MG63 (cell line): ENCODE data around the gene CALML6. TPM values are rescaled to one million over a fixed set of nuclear protein-coding genes. Genes with fewer than 3 reads are reported as not detected.
A peak's percentile ranks its signal among the peaks of the same experiment; 100 is the strongest.
"Not testable (repeated sequence)": the region's sequence is repeated elsewhere in the genome, so short reads cannot be mapped to it uniquely, and the experiment has no call there.

Experiments used
- DNase-seq: peaks from one replicate; pipeline ENCODE4 v3.0.0-alpha.2; 2020
- H3K27me3 ChIP-seq: fragments of 250-450 bp; sonication (Bioruptor Pico); 2 replicates; pipeline ENCODE4 v1.5.1; 2020; ENCODE audit warnings: mild to moderate bottlenecking, moderate library complexity
- H3K36me3 ChIP-seq: fragments of 250-450 bp; sonication (Bioruptor Pico); 2 replicates; pipeline ENCODE4 v1.5.1; 2020; ENCODE audit warnings: mild to moderate bottlenecking, moderate library complexity
- H3K4me3 ChIP-seq: fragments of 250-450 bp; sonication (Bioruptor Pico); 2 replicates; pipeline ENCODE4 v1.5.1; 2020; ENCODE audit warnings: mild to moderate bottlenecking, moderate library complexity
- H3K9me3 ChIP-seq: fragments of 250-450 bp; sonication (Bioruptor Pico); 2 replicates; pipeline ENCODE4 v1.5.1; 2020; ENCODE audit warnings: mild to moderate bottlenecking, moderate library complexity
- total RNA-seq: library from RNA; depleted of rRNA; stranded (reverse); fragments of >200 nt; shearing (Covaris generic); gene quantifications from 2 replicates; pipeline ENCODE4 v1.2.3, GENCODE V29; 2014; ENCODE audit warnings: low replicate concordance

Gene CALML6
- total RNA-seq, 1 experiment from 2014 or later = not detected

DNA sequence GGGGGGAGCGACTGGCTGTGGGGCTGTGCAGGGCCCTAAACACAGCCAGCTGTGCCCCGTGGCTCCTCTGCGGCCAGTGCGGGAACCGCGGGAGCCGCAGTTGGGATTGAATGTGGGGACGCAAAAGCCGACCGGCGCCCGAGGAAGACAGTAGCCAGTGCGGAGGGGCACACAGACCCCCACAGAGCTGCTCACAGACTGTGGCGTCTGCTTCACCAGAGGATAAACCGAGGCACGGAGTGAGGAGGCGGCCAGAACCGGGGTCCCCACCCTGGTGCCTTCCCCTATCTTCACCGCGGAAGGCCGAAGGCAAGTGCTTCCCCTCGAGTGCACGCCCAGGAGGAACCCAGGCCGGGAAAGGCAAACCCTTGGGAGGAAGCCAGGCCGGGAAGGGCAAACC lies 12.7 kb downstream of the CALML6 start:
- Histone ChIP-seq H3K4me3 (no peak overlapping the region), H3K27me3 (no peaks in the 10 kb centered on the region), H3K36me3 (no peaks in the 10 kb centered on the region), H3K9me3 (no peaks in the 10 kb centered on the region)
- DNase-seq = peak; percentile 26

DNA sequence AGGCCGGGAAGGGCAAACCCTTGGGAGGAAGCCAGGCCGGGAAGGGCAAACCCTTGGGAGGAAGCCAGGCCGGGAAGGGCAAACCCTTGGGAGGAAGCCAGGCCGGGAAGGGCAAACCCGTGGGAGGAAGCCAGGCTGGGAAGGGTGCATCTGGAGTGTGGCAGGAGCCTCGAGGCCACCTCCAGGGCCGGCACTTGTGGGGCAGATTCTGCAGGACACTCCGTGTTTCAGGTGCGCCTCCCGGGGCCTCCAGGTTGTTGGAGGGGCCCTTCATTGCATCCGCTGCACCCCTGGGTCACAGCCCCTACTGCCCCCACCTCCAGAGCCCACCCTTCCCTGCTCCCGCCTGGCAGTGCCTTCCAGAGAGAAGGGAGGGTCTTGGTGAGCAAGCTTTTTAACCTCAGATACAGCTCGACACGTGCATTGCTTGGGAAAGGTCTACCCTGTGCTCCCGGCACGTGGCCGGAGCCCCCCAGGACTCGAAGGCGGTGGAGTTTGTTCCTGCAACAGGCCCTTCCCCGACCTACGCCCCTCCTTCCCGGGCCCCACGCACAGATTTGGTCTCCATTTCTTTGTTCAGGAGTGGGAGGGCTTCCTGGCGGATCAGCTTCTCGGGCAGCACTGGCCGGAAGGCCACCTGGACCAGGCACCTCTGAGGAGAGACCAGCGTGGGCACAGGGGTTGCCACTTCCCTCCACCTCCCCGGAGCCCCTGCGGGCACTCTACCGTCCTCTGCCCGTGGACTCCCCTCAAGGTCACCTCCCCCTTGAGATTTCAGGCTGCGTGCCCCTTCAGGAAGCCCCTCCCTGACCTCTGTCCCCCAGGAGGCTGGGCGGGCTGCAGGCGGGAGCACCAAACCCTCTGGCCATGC lies 13.4 kb downstream of the CALML6 start:
- H3K9me3 ChIP-seq = no peaks in the 10 kb centered on the region
- H3K4me3 ChIP-seq = no peak overlapping the region

DNA sequence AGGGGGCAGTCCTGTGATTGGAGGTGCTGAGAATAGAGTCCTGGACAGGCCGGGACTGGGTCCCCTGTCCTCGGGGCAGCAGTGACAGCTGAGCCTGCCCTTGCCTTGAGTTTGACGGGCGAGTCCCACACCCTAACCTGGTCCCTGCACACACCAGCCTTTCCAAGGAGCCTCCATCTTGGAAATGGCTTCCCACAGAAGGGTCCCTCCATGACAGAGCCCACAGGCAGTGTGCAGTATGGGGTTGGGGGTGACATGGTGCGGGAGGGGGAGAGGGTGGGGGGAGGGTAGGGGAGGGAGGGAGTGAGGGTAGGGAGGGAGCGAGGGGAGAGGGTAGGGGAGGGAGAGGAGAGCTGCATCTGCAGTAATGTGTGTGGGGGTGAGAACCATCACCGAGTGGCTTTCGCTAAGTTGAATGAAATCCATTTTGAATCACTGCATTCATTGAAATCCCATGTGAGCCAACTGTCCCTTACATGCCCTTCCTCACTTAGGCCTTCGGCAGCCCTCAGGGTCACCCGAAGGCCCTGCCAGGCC lies 14.1 kb downstream of the CALML6 start:
- H3K9me3 ChIP-seq = no peaks in the 10 kb centered on the region
- no peaks in the 10 kb centered on the region for H3K36me3 ChIP-seq
- H3K4me3 ChIP-seq = no peak overlapping the region
- 0 out of 2 replicates have a peak, but pooled peaks cover 3% of the 10 kb centered on the region for H3K27me3 ChIP-seq
- no peak for DNase-seq

More for the DNA sequence above, 13.4 kb downstream of the CALML6 start:
- Histone ChIP-seq H3K27me3 (0 out of 2 replicates have a peak, but pooled peaks cover 2% of the 10 kb centered on the region), H3K36me3 (no peaks in the 10 kb centered on the region)
- DNase-seq = peak; percentile 45

DNA sequence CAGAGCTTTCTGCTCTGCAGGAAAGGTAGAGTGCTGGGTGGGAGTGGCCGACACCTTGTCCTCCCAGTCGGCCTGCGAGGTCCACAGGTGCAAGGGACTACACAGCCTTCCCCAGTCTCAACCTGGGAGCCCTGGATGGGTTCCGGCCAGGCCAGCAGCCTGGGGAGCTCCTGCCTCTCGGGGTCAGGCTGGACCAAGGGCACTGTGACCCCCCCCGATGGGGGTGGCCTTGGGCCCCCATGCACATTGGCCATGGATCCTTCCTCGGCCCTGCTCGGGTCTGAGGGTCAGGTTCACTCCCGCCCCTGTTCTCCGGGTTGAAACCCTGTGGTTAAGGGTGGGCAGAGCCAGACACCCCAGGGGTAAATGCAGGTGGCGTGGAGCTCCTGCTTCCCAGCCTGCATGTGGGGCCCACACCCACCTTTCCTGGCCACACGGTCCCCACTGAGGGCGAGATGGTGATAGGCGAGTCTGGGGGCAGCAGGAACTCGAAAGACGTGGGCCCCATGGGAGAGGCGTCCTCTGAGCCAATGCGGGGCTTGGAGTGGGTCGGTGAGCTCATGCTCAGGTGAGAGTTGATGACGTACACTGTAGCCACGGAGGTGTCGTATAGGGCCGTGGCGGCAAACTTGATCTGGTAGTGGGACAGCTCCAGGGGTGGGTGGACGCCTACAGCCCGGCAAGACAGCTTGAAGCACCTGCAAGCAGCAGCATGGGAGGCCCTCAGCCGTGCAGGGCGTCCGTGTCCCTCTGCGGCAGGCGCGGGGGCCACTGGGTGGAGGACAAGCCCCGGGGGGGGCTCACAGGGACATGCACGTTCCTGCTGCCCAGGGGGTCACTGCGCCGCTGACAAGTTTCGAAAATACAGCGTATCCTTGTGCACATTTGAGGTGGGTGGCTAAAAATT lies 14.8 kb downstream of the CALML6 start:
- Histone ChIP-seq H3K4me3 (no peak overlapping the region), H3K9me3 (no peaks in the 10 kb centered on the region), H3K27me3 (0 out of 2 replicates have a peak, but pooled peaks cover 3% of the 10 kb centered on the region), H3K36me3 (no peaks in the 10 kb centered on the region)
- DNase-seq = no peak

DNA sequence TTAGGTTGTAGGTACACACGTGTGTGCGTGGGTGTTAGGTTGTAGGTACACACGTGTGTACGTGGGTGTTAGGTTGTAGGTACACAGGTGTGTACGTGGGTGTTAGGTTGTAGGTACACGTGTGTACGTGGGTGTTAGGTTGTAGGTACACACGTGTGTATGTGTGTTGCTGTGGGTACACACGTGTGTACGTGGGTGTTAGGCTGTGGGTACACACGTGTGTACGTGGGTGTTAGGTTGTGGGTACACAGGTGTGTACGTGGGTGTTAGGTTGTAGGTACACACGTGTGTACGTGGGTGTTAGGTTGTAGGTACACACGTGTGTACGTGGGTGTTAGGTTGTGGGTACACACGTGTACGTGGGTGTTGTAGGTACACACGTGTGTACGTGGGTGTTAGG lies 19.8 kb downstream of the CALML6 start:
- peaks cover 17% of the 10 kb centered on the region for H3K27me3 ChIP-seq
- not testable (repeated sequence) for H3K9me3 ChIP-seq, H3K36me3 ChIP-seq, H3K4me3 ChIP-seq, DNase-seq

DNA sequence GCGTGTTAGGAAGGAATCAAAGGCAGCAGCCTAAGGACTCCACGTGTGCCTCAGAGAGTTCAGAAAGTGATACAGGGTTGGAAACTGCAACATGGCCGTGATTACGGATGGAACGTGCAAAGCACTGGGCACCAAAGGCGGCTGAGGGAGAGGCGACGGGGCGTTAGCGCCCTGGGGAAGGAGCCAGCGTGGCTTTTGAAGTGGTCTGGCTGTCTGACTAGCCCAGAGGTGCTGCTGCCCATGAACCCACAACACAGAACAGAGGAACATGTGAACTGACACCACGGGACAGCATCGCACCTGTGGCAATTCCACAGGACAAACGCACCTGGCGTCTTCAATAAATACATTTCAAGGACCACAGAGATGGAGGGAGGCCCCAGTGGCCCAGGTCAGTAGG lies 22.0 kb downstream of the CALML6 start:
- Histone ChIP-seq H3K36me3 (no peaks in the 10 kb centered on the region), H3K27me3 (peaks cover 17% of the 10 kb centered on the region), H3K4me3 (no peak overlapping the region), H3K9me3 (no peaks in the 10 kb centered on the region)
- DNase-seq = no peak

DNA sequence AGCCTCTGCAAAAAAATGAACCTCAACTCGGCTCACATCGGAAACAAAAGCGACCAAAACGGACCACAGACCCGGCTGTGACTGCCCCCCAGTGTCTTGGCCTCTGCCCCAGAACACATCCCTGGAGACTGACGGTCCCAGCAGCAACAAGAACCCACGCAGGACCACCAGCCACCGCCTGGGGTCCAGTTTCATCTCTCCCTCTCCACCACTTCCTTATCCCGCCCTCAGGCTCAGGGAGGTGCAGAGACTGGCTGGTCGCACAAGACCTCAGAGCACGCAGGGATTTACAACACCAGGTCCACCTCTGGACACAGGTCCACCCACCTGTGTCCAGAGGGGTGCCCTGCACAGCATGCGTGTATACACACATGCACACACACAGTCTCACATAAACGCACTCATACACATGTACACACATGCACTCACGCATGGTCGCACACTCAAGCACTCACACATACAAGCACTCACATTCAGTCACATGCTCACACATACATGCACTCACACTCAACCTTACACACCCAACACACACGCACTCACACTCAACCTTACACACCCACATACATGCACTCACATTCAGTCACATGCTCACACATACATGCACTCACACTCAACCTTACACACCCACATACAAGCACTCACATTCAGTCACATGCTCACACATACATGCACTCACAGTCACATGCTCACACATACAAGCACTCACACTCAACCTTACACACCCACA lies 22.7 kb downstream of the CALML6 start:
- H3K27me3 ChIP-seq = peaks cover 17% of the 10 kb centered on the region
- no peak overlapping the region for H3K4me3 ChIP-seq
- no peaks in the 10 kb centered on the region for H3K36me3 ChIP-seq
- H3K9me3 ChIP-seq = no peaks in the 10 kb centered on the region
- no peak for DNase-seq

DNA sequence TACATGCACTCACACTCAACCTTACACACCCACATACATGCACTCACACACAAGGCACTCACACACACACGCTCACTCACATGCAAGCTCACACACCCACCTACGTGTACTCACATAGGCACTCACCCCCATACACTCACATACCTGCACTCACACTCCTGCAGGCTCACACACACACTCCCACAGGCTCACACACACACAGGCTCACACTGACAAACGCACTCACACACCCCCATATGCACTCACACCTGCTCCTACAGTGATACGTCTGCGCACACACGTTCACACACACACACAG lies 23.2 kb downstream of the CALML6 start:
- Histone ChIP-seq H3K36me3 (no peaks in the 10 kb centered on the region), H3K9me3 (no peaks in the 10 kb centered on the region), H3K4me3 (no peak overlapping the region), H3K27me3 (peaks cover 17% of the 10 kb centered on the region)
- DNase-seq = no peak

DNA sequence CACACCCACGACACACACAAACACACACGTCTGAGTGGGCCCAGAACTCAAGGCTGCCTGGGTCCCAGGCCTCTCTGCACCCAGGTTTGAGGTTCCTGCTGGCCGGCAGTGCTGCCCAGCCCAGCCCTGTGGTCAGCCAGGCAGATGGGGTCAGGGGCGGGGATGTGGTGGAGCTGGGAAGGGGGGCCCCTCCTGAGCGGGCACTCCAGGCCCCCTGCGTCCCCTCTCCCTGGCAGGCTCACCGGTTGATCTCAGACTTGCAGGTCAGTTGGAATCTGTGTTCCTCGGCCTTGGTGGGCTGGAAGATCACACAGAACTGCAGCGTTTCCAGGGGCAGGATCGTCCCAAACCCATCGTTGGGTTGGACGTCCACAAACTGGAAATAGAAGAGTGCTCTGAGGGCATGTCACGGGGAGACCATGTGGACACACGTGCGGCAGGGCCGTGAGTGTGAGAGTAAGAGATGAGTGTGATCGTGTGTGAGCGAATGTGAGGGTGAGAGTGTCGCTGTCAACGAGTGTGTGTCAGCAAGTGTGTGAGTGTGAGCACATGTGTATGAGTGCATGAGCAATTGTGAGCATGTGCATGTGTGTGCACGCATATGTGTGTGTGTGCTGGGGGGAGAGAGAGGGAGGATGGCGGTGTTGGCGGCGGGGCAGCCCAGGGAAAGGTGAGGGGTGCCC lies 23.7 kb downstream of the CALML6 start:
- Histone ChIP-seq H3K27me3 (peaks cover 14% of the 10 kb centered on the region), H3K9me3 (no peaks in the 10 kb centered on the region), H3K36me3 (no peaks in the 10 kb centered on the region), H3K4me3 (no peak overlapping the region)
- DNase-seq = no peak

DNA sequence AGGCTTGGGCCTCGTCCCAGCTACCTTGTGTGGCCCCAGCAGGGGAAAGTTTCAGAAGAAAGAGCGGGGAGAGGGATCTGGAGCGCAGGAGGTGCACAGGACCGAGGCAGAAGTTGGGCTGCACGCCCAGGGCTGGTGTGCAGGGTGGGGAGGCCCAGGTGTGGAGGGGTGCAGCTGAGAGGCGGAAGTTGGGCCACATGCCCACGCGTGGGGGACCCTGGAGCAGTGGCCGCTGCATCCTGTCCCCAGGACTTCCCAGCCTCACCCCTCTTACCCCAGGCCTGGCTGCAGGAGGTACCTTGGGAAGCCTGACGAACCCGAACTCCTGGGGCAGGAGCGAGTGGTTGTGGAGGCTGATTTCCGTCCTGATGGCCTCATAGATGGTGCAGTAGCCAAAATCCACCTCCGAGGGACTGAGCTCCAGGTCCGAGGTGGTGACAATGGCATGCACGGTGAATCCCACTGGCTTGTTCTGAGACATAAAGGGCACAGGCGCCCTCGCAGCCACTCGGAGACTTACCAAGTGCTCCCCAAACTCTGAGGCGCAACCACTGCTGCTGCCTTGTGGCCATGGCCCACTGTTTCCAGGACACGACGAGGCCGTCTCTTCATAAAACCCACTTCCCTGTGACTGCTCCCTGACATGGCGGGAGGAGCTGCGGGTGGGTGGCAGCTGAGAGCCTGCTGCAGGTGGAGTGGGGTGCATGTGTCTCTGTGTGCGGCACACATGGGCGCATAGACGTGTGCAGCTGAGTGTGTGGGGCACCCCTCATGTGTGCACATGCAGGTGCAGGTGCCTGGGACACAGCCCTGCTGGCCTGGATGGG lies 24.4 kb downstream of the CALML6 start:
- H3K27me3 ChIP-seq = peaks cover 14% of the 10 kb centered on the region
- H3K4me3 ChIP-seq = no peak overlapping the region
- DNase-seq = no peak
- H3K9me3 ChIP-seq = no peaks in the 10 kb centered on the region
- no peaks in the 10 kb centered on the region for H3K36me3 ChIP-seq

DNA sequence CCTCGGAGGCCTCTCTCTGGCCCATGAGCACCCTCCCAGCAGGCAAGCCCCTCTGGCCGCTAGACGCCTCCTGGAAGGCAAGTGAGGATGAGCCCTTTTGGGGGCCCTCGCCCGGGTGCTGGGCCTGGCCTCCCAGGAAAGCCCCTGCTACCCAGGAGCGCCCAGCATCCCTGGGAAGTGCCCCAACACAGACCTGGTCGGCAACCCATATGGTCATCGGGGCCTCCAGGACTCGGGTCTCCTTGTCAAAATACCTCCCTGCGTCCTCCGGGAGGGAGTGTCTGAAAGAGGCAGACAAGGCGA lies 25.0 kb downstream of the CALML6 start:
- Histone ChIP-seq H3K36me3 (no peaks in the 10 kb centered on the region), H3K9me3 (no peaks in the 10 kb centered on the region), H3K27me3 (peaks cover 14% of the 10 kb centered on the region), H3K4me3 (no peak overlapping the region)
- DNase-seq = no peak

DNA sequence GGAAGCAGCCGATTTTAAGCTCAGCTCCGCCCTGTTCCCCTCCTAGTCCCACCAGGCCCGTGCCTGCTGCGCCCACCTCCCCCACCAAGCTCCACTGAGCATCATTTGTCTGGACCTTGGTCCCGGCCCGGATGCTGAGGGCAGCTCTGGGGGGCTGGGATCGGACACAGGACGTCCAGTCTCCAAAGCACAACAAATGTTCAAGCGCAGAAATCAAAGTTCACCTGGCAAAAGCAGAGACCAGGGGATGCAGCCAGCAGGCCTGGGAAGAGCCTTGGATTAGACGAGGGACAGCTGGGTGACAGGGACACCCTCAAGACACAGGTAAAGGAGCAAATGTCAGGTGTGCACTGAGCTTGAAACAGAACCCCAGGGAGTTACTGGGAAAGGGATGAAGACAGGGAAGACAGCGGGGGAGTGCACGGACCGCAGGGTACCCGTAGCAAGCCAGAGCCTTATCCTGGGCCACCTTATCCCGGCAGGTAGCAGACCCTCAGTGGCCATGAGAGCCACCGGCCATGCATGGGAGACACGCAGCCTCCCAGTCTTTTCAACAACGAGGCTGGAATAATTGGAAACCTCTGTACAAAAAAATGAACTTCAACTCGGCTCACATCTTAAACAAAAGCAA lies 26.3 kb downstream of the CALML6 start:
- Histone ChIP-seq H3K36me3 (no peaks in the 10 kb centered on the region), H3K9me3 (no peaks in the 10 kb centered on the region), H3K4me3 (no peak overlapping the region), H3K27me3 (peaks cover 12% of the 10 kb centered on the region)
- DNase-seq = no peak

DNA sequence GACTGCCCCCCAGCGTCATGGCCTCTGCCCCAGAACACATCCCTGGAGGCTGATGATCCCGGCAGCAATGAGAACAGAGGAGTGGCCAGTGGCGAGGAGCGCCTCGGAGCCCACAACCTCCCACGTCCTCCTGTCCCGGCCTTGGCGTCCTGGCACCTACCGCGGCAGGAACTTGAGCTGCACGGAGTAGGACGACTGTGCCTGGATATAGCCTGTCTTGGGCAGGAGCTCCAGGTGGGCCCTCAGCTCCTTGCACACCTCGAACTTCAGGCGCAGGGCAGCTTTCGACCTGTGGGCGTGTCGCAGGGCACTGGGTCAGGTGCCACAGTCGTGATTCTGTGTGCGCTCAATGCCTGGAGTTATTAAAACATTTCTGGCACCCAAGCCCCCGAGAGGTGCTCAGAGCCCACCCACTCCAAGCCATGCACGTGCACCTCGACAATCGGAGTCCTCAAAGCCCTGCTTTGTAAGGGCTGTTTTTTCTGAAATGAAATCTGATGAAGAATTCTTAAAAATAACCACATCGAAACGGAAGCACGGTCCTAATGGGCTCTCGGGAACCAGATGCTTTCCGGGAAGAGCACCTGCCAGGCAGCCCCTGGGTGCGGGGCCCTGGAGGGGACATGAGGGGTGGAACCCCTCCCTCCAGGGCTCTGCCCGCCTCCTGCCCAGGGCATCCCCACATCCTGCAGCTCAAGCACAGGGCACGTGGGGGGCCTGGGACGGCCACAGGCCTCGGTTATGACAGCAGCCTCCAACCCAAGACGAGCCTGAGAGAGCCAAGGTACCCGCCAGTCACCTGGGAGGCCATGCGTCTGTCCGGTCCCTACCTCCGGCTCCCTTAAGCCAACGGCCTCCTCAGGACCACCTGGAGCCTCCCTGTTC lies 27.1 kb downstream of the CALML6 start:
- H3K36me3 ChIP-seq = no peaks in the 10 kb centered on the region
- H3K4me3 ChIP-seq = no peak overlapping the region
- DNase-seq = no peak
- H3K9me3 ChIP-seq = no peaks in the 10 kb centered on the region
- H3K27me3 ChIP-seq = peaks cover 5% of the 10 kb centered on the region
